HG03469 (cell line): ENCODE results near the gene NCKAP1.

Experiments
- ATAC-seq: cut with Tn5 transposase; IDR thresholded peaks from one replicate; pipeline ENCODE4 v1.9.1; 2021; ENCODE audit warnings: mild to moderate bottlenecking, moderate library complexity, moderate number of reproducible peaks; ENCODE audit not compliant: unreplicated experiment

The NCKAP1 gene

GRCh38 chr2:182950546-182950945 is 87.7 kb downstream of the NCKAP1 start:
- no peak for ATAC-seq

GRCh38 chr2:182949572-182950189 is 88.6 kb downstream of the NCKAP1 start:
- no peak for ATAC-seq

- ATAC-seq = no peak
These were observed 89.2 kb downstream of the NCKAP1 start for GRCh38 chr2:182949052-182949451.

- ATAC-seq = no peak
These were observed 91.3 kb downstream of the NCKAP1 start for GRCh38 chr2:182946958-182947369.

GRCh38 chr2:182943339-182943738 is 94.9 kb downstream of the NCKAP1 start:
- ATAC-seq = no peak

GRCh38 chr2:182942756-182943155 is 95.5 kb downstream of the NCKAP1 start:
- no peak for ATAC-seq

- ATAC-seq = no peak
These were observed 96.3 kb downstream of the NCKAP1 start for GRCh38 chr2:182941919-182942318.

- no peak for ATAC-seq
These were observed 97.0 kb downstream of the NCKAP1 start for GRCh38 chr2:182941121-182941722.

- ATAC-seq = no peak
These were observed 100.4 kb downstream of the NCKAP1 start for GRCh38 chr2:182937870-182938269.

GRCh38 chr2:182933629-182934028 is 104.6 kb downstream of the NCKAP1 start:
- ATAC-seq = peak; percentile 54

GRCh38 chr2:182929972-182930371 is 108.3 kb downstream of the NCKAP1 start:
- no peak for ATAC-seq

- ATAC-seq = no peak
These were observed 114.0 kb downstream of the NCKAP1 start for GRCh38 chr2:182924306-182924705.

GRCh38 chr2:182921234-182921633 is 117.0 kb downstream of the NCKAP1 start:
- peak; percentile 35 for ATAC-seq

GRCh38 chr2:182920631-182921056 is 117.6 kb downstream of the NCKAP1 start:
- ATAC-seq = peak; percentile 53

GRCh38 chr2:182920089-182920488 is 118.2 kb downstream of the NCKAP1 start:
- no peak for ATAC-seq

GRCh38 chr2:182918961-182919652 is 119.2 kb downstream of the NCKAP1 start:
- ATAC-seq = no peak

- ATAC-seq = no peak
These were observed 120.3 kb downstream of the NCKAP1 start for GRCh38 chr2:182917924-182918323.

GRCh38 chr2:182916417-182916816 is 121.8 kb downstream of the NCKAP1 start:
- ATAC-seq = no peak

- ATAC-seq = no peak
These were observed 122.6 kb downstream of the NCKAP1 start for GRCh38 chr2:182915369-182916326.

- no peak for ATAC-seq
These were observed 123.4 kb downstream of the NCKAP1 start for GRCh38 chr2:182914852-182915251.

- ATAC-seq = no peak
These were observed 125.2 kb downstream of the NCKAP1 start for GRCh38 chr2:182913064-182913463.
